GM19397 (cell line): ENCODE results near the gene PARN.

Experiments
- ATAC-seq: cut with Tn5 transposase; IDR thresholded peaks from one replicate; pipeline ENCODE4 v1.9.1; 2021; ENCODE audit warnings: mild to moderate bottlenecking, moderate library complexity; ENCODE audit not compliant: unreplicated experiment

PARN gene

GRCh38 chr16:14476183-14476582 is 153.9 kb downstream of the PARN start:
- ATAC-seq: no peak

- no peak for ATAC-seq
These were observed 154.5 kb downstream of the PARN start for GRCh38 chr16:14475370-14476139.

GRCh38 chr16:14473488-14473887 is 156.6 kb downstream of the PARN start:
- no peak for ATAC-seq

- no peak for ATAC-seq
These were observed 157.7 kb downstream of the PARN start for GRCh38 chr16:14472357-14472756.

- no peak for ATAC-seq
These were observed 159.3 kb downstream of the PARN start for GRCh38 chr16:14470788-14471187.

GRCh38 chr16:14465799-14466198 is 164.3 kb downstream of the PARN start:
- ATAC-seq: no peak

GRCh38 chr16:14464796-14465195 is 165.3 kb downstream of the PARN start:
- no peak for ATAC-seq

GRCh38 chr16:14464192-14464591 is 165.9 kb downstream of the PARN start:
- no peak for ATAC-seq

GRCh38 chr16:14462811-14463210 is 167.2 kb downstream of the PARN start:
- ATAC-seq: no peak

GRCh38 chr16:14460726-14461125 is 169.3 kb downstream of the PARN start:
- no peak for ATAC-seq

- ATAC-seq: no peak
These were observed 171.5 kb downstream of the PARN start for GRCh38 chr16:14458576-14458975.

- no peak for ATAC-seq
These were observed 173.1 kb downstream of the PARN start for GRCh38 chr16:14456793-14457481.

- ATAC-seq: no peak
These were observed 174.5 kb downstream of the PARN start for GRCh38 chr16:14455573-14455972.

- no peak for ATAC-seq
These were observed 175.7 kb downstream of the PARN start for GRCh38 chr16:14454391-14454790.

GRCh38 chr16:14452066-14452465 is 178.0 kb downstream of the PARN start:
- no peak for ATAC-seq

GRCh38 chr16:14450846-14451245 is 179.2 kb downstream of the PARN start:
- no peak for ATAC-seq

- ATAC-seq: no peak
These were observed 180.1 kb downstream of the PARN start for GRCh38 chr16:14449790-14450480.

GRCh38 chr16:14449334-14449733 is 180.7 kb downstream of the PARN start:
- ATAC-seq: no peak

- no peak for ATAC-seq
These were observed 181.2 kb downstream of the PARN start for GRCh38 chr16:14448879-14449278.

GRCh38 chr16:14447783-14448182 is 182.3 kb downstream of the PARN start:
- no peak for ATAC-seq

- no peak for ATAC-seq
These were observed 183.3 kb downstream of the PARN start for GRCh38 chr16:14446796-14447195.
